ENCODE measurements around the gene PSMD9.
"Not testable (repeated sequence)": the region's sequence is repeated elsewhere in the genome, so short reads cannot be mapped to it uniquely, and the experiment has no call there.

Gene PSMD9

DNA sequence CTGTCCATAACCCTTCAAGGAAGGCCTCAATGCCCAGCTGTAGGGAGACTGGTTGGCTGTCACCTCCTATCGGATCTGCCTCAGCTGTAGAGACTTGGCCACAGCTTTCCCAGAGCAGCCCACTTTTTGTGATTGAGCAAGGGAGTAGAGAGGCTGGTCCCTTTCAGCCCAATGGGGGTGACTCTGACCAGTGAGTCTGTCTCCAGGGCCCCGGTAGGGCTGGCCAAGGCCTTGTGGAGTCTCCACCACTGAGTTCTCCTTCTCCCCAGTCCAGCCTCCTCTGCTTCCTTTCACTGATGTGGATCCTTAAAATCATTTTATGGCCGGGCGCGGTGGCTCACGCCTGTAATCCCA, 15.4 kb upstream of the PSMD9 start:
- no peak for DNase-seq (ENCODE audit: low read depth in 3 of 3)

DNA sequence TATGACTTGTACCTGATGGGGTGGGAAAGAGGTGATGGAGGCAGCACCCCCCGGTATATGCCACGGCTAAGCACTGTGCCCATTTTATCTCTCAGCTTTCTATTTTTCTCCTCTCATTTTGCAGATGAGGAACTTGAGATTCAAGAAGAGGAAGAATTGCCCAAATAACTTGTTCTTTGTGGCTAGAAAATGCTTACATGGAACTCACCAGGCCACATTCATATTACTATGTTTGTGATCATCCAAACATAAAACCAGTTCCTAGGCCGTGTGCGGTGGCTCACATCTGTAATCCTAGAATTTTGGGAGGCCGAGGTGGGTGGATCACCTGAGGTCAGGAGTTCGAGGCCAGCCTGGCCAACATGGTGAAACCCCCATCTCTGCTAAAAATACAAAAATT, 14.5 kb upstream of the PSMD9 start:
- no peak for DNase-seq (ENCODE audit: low read depth in 3 of 3)

DNA sequence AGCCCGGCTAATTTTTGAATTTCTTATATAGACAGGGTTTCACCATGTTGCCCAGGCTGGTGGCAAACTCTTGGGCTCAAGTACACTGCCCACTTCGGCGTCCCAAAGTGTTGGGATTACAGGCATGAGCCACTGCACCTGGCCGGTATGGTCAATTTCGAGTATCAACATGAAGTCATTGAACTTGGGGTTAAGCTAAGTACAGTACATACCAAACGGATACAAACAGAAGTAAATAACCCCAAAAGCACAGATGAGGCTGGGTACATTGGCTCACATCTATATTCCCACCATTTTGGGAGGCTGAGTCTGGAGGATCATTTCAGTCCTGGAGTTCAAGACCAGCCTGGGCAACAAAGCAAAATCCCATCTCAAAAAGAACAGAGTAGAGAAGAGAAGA, 13.0 kb upstream of the PSMD9 start:
- no peak for DNase-seq (ENCODE audit: low read depth in 3 of 3)

DNA sequence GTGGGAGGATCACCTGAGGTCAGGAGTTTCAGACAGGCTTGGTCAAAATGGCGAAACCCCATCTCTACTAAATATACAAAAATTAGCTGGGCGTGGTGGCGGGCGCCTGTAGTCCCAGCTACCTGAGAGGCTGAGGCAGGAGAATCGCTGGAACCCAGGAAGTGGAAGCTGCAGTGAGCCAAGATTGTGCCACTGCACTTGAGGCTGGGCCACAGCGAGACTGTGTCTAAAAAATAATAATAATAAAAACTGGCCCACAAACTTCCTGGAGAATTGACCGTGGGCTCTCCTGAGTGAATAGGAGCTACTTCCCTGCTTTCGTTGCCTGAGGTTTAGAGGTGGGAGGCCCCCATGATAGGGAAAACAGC, 12.5 kb upstream of the PSMD9 start:
- not testable (repeated sequence) for DNase-seq (ENCODE audit: low read depth in 3 of 3)

DNA sequence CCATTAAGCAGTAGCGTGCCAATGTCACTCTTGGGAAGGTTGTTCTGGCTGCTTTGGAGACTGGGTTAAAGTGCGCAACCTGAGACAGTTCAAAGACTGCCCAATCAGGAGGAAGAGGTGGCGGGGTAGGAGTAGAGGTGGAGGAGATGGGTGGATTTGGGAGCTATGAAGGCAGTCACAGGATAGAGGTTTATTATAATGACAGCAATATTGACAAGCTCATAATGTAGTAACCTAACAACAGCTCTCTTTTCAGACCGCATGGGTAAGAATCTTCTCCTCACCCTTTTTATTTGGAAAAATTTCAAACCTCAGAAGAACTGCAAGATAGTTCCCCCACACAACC, 5.3 kb upstream of the PSMD9 start:
- no peak for DNase-seq (ENCODE audit: low read depth in 3 of 3)

DNA sequence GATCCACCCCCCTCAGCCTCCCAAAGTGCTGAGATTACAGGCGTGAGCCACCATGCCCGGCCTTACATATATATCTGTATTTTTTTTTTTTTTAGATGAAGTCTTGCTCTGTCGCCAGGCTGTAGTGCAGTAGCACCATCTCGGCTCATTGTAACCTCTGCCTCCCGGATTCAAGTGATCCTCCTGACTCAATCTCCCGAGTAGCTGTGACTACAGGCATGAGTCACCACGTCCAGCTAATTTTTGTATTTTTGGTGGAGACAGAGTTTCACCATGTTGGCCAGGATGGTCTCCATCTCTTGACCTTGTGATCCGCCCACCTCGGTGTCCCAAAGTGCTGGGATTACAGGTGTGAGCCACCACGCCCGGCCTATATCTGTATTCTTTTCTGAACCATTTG, 3.5 kb upstream of the PSMD9 start:
- DNase-seq (ENCODE audit: low read depth in 3 of 3) = not testable (repeated sequence)

DNA sequence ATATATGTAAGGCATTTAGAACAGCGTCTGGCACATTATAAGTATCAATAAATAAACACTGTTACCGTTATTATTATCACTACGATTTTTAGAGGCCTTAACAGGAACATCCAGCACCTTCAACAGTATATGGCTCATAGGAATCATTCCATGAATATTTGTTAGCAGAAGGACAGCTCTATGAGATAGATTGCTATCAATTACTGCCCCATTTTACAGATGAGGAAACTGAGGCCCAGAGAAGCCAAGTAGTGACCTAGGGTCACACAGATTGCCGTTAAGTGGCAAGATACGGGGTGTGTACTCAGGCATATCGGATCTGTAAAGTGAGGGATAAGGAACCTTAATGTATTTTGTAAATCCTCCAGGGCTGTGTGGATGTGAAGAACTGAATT, 510 bp upstream of the PSMD9 start:
- no peak for DNase-seq (ENCODE audit: low read depth in 3 of 3)

DNA sequence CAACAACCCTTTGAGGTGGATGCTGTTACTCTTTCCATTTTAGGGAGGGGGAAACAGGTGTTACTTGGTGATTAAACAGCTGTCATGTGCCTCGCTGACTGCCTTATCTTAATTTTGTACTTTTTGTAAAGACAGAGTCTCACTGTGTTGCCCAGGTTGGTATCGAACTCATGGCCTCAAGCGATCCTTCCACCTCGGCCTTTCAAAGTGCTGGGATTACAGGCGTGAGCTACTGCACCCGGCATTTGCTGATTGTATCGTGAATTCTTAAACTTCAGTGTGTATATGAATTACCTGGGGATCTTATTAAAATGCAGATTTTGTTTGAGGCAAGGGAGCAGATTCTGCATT, 659 bp downstream of the PSMD9 start:
- DNase-seq (ENCODE audit: low read depth in 3 of 3) = no peak

DNA sequence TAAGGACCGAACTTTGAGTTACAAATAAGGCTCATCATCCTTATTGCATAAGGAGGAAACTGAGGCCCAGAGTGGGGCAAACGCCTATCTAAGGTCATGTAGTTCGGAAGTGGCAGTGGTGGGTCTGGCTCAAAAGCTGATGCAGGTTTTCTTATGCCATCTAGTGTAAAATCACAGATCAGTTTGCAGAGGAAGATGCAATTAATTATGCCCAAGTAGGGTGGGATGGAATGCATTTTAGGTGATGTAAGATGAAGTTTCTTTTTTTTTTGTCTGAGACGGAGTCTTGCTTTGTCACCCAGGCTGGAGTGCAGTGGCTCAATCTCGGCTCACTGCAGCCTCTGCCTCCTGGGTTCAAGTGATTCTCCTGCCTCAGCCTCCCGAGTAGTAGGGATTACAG, 1.1 kb downstream of the PSMD9 start:
- DNase-seq (ENCODE audit: low read depth in 3 of 3) = not testable (repeated sequence)

DNA sequence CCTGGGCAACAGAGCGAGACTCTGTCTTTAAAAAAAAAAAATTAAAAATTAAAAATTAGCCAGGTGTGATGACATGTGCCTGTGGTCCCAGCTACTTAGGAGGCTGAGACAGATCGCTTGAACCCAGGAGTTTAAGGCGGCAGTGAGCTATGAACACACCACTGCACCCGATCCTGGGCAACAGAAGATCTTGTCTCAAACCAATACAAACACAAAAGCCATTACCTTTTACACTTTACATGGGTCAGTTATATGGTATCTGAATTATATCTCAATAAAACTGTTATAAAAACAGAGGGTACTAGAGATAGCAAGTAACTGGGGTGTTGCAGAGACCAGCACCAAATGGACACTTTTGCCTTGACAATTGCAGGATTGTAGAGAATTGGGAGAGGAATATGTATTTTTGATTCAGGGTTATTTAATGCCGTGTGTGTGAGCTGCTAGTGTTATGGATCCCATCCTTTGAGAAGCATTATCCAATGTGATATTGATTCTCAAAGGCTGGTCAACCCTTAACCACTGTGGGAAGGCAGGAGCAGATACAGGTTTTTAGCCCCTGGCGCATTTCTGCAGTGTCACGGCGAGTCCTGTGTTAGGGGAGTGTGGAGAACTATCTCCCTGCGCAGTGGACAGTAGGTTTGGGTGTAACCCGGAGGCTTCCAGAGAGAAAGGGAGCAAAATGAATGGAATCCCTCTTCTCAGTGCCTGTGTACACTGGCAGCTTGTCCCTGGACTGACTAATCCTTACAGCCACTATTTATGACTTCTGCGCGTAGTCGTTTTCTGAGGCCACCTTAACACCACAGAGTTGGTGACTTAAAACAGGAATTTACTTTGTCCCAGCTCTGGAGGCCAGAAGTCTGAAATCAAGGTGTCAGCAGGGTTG, 4.3 kb downstream of the PSMD9 start:
- DNase-seq (ENCODE audit: low read depth in 3 of 3) = no peak

DNA sequence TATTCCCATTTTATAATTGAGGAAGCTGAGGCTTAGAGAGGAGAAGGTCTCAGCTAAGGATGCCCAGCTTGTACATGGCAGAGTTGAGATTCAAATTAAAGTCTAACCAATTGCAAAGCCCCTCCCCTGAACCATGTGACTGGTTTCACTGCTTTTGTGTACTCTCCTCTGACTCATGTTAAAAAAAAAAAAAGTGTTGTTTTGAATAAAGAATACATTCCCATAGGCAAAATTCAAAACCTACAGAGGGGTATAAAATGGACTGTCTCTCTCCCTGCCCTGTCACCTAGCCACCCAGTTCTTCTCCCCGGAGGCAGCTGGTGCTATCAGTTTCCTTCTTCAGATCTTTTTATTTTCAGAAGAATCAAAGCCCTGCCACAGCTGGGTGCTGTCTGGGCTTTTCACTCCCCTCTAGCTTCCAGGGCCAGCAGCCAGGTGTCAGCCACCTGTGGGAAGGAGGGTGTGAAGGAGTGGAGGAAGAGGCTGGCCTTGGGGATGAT, 5.4 kb downstream of the PSMD9 start:
- DNase-seq (ENCODE audit: low read depth in 3 of 3) = peak in 1 of 3 donors; percentile 29

DNA sequence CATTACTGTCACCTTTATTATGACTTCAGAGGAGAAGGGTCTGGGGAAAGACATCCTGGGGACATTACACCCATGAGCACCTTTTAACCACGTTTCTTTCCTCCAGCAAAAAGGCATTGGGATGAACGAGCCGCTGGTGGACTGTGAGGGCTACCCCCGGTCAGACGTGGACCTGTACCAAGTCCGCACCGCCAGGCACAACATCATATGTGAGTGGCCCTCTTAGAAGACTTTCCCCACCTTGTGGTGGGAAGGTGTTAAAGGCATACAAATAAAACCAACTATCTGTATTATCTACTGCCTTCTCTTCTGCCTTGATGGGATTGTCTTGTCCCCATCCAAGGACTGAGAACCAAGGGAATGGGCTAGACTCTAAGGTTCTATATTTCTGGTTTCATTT, 6.0 kb downstream of the PSMD9 start:
- no peak for DNase-seq (ENCODE audit: low read depth in 3 of 3)

DNA sequence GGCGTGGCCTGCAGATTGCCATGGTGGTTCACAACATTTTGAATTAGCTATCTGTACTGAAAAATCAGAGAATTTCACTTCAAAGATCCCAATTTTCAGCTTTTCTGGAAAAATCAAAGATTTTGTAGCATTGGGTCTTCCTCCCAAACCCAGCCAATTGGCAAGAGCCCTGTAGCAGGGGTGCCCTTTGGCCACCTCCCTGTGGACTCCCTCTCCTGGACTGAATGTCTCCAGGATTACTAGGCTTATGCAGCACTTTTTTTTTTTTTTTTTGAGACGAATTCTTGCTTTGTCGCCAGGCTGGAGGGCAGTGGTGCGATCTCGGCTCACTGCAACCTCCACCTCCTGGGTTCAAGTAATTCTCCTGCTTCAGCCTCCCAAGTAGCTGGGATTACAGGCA, 9.7 kb downstream of the PSMD9 start:
- DNase-seq (ENCODE audit: low read depth in 3 of 3) = no peak

DNA sequence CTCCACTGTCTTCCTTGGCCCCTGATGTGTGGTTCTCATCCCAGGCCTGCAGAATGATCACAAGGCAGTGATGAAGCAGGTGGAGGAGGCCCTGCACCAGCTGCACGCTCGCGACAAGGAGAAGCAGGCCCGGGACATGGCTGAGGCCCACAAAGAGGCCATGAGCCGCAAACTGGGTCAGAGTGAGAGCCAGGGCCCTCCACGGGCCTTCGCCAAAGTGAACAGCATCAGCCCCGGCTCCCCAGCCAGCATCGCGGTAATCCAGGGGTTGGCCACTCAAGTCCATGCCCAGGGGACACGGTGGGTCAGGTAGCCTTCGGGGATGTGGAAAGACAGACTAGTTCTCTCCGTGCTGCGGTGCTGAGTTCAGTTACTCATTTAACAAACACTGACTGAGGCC, 11.0 kb downstream of the PSMD9 start:
- DNase-seq (ENCODE audit: low read depth in 3 of 3) = no peak

DNA sequence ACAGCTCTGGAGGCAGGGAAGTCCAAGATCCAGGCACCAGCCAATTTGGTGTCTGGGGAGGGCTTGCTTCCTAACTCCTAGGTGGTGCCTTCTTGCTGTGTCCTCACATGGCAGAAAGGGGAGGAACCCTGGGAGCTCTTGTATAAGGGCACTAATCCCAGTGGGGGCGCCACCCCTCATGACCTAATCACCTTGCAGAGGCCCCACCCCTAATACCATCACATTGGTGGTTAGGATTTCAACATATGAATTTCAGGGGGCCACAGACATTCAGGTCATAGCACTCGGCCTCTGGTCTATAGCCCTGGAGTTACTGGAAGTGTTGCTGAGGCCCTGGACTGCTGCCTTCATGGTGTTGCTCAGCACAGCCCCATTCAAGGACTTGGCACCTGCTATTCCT, 14.6 kb downstream of the PSMD9 start:
- DNase-seq (ENCODE audit: low read depth in 3 of 3) = no peak

DNA sequence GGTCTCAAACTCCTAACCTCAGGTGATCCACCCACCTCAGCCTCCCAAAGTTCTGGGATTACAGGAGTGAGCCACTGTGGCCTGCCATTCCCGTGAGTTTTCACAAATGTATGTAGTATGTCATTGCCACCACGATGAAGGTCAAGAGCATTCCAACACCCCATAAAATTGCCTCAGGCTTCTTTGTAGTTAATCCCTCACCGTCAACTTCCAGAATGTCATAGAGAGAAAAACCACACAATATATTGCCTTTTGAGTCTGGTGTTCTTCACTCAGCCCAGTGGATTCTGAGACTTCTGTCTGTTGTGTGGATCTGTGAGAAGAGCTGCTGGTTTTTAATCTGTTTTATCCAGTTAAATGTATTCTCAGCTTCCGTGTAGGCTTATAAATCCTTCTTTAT, 17.2 kb downstream of the PSMD9 start:
- no peak for DNase-seq (ENCODE audit: low read depth in 3 of 3)

DNA sequence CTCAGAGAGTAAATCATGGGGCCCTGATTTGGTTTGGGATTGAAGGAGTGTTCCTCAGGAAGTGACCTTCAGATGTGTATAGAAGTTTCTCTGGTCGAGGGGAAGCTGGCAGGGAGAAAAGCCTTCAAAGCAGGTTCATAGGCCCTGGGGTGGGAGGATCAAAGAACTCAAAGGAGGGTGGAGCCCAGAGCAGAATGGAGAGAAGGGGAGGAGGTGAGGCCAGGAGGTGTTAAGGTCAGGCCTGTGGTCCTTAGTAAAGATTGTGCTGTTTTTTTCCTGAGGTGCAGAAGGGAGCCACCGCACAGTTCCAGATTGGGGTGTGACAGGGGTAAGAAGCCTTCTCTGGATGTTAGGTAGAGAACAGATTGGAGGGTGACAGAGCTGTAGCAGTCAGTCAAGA, 20.1 kb downstream of the PSMD9 start:
- DNase-seq (ENCODE audit: low read depth in 3 of 3) = no peak

DNA sequence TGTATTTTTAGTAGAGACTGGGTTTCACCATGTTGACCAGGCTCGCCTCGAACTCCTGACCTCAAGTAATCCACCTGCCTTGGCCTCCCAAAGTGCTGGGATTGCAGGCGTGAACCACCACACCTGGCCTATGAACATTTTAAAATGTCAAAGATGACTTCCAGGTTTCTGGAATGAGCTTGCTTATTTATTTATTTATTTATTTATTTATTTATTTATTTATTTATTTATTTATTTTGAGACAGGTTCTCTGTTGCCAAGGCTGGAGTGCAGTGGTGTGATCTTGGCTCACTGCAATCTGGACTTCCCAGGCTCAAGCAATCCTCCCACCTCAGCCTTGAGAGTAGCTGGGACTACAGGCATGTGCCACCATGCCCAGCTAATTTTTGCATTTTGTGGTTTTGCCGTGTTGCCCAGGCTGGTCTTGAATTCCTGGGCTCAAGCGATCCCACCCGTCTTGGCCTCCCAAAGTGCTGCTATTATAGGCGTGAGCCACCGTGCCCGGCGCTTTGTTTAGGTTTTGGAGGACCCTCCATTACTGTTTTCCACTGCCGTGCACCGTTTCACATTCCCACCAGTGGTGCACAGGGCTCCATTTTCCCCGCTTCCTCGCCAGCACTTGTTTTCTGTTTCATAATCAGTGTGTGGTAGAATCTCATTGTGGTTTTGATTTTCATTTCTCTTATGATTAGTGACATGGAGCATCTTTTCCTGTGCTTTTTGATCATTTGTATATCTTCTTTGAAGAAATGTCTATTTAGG, 23.4 kb downstream of the PSMD9 start:
- DNase-seq (ENCODE audit: low read depth in 3 of 3) = no peak

DNA sequence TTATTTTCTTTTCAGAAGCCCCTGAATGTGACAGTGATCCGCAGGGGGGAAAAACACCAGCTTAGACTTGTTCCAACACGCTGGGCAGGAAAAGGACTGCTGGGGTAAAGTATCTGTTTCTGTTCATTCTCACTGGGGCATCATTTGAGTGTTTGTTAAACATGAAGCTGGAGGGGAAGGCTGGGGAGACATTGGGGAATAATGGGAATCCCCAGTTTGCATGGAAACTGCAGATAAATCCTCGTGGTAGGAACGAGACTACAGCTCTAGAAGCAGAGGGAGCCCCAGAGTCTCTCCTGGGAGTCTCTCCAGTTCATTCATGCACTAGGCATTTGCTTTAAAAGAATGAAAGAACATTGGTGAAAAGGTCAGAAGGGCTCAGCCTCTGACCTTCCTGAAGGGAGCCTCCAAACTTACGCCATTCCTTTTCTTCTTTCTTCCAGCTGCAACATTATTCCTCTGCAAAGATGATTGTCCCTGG, 27.3 kb downstream of the PSMD9 start:
- DNase-seq (ENCODE audit: low read depth in 3 of 3) = no peak

DNA sequence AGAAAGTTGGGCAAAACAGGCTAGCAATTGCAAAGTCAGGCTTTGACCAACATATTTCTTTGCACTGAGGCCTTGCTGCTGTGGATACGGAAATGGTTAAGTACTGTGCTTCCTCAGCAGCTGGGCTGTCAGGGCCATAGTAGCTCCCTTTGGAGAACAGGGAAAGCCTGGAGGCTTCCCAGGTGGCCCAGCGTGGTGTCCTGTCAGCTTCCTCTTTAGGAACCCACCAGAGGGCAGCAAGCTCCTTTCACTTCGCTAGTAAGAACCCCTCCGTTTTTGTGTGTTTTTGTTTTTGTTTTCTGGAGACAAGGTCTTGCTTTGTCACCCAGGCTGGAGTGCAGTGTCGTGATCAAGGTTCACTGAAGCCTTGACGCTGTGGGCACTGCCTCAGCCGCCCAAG, 28.1 kb downstream of the PSMD9 start:
- DNase-seq (ENCODE audit: low read depth in 3 of 3) = no peak

DNA sequence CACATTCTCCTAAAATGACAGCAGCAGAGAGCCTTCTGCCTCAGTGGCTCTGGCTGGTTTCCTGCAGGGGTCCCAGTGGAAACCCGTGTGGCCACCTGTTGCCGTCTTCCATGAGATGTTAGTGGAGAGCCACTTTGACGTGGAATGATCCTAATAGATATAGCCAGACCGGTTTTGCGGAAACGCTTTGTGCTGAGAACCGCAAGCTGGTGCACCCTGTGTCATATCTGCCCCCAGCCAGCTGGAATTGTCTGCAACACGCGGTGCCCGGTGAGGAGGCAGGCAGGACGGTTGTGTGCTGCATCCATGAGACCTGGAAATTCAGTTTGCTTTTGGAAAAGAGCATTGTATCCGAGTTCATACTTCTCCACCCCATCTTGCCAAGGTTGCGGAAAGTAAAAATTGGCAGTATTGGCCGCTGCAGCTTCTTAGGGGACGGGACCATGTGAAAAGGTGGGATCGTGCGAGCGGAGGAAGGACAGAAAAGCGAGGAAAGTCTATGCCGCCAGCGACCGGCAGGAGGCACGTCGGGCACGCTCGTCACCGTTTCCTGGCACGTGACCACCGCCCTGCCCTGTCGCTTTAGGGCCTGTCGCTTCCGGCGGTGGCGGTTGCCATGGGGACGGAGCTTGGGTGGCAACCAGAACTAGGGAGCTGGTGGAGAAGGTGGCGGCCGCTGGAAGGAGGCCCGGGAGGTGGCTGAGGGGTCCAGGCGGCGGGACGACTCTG, 29.5 kb downstream of the PSMD9 start, which contains the start of gene CFAP251:
CFAP251 (plus strand) TSS at position 643 of the 729 bp plus-strand sequence. CDS start 2,714 bp downstream, outside the sequence.
- peak; percentile 87 to 98 (median 91) for DNase-seq (ENCODE audit: low read depth in 3 of 3)

DNA sequence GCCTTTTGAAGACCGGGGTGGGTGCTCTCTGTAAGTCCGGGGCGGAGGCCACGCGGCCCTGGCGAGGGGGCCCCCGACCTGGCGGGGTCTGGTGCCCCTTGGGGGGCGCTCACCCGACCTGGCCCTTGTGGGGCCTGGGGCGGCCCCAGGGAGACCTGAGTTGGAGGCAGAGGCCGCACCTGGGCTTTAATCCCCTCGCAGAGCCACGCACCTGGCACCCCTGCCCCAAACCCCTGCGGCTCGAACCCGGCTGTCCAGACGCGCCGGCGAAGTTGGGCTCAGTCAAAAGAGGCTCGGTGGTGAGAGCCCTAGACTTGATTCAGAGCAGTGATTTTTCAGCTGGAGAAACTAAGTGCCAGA, 30.1 kb downstream of the PSMD9 start:
- DNase-seq (ENCODE audit: low read depth in 3 of 3) = peak in 1 of 3 donors; percentile 4
